Measurements from ENCODE around the gene GPR78.

- TF ChIP-seq CTCF (optimal IDR thresholded peaks at IDR 0.05 in 1 of 3, IDR thresholded peaks at IDR 0.05 in 1 of 3, conservative IDR thresholded peaks at IDR 0.05 in 1 of 3; ENCODE audit: extremely low read depth in 1 of 3, insufficient read depth in 2 of 3, low read length in 3 of 3) (no peak), EZH2 (IDR thresholded peaks at IDR 0.05; ENCODE audit: low read length) (no peak)
Observed at GRCh38 chr4:8595237-8596087, 15.3 kb downstream of the GPR78 start.
